Measurements from ENCODE around the gene WDR59. TPM values are rescaled to one million over a fixed set of nuclear protein-coding genes. Genes with fewer than 3 reads are reported as not detected.

The WDR59 gene
- total RNA-seq, 2 donors from 2014 or later, result 105 to 110 TPM

DNA sequence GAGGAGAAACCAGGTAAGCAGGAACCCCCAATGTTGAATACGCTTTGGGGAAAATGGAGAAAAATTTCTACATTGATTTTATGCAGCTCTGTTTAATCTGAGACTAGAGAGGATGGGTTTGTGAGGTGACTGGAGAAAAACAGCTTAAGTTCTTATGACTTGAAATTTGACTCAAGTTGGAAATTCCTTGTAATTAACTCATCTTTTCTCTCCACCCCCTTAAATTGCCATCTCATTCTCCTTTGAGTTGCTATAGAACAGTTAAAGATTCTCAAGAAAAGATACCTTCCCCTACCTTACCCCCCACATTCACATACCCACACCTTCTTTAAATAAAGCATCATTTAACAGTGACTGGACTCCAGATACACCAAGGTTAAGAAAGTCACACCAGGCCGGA, 38.1 kb upstream of the WDR59 start:
- no peak overlapping the region for H3K9ac ChIP-seq (ENCODE audit: extremely low read depth, low read length, poor library complexity, severe bottlenecking)
- TF ChIP-seq, protein P1, sequence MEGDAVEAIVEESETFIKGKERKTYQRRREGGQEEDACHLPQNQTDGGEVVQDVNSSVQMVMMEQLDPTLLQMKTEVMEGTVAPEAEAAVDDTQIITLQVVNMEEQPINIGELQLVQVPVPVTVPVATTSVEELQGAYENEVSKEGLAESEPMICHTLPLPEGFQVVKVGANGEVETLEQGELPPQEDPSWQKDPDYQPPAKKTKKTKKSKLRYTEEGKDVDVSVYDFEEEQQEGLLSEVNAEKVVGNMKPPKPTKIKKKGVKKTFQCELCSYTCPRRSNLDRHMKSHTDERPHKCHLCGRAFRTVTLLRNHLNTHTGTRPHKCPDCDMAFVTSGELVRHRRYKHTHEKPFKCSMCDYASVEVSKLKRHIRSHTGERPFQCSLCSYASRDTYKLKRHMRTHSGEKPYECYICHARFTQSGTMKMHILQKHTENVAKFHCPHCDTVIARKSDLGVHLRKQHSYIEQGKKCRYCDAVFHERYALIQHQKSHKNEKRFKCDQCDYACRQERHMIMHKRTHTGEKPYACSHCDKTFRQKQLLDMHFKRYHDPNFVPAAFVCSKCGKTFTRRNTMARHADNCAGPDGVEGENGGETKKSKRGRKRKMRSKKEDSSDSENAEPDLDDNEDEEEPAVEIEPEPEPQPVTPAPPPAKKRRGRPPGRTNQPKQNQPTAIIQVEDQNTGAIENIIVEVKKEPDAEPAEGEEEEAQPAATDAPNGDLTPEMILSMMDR (conservative IDR thresholded peaks at IDR 0.05), result no peak
- WGBS, 2 experiments (ENCODE audit: insufficient coverage in 1 of 2, insufficient read length in 1 of 2), result 96 to 100% methylated on average over 1 to 2 of the region's 2 CpGs
- H3K36me3 ChIP-seq (ENCODE audit: control insufficient read depth, insufficient read depth, low read length), result peaks cover 20% of the 10 kb centered on the region
- H3K4me1 ChIP-seq (ENCODE audit: control insufficient read depth, insufficient read depth, low read length), result no peaks in the 10 kb centered on the region
- H3K36me3 Mint-ChIP-seq (ENCODE audit: low read depth), result peaks cover 33% of the 10 kb centered on the region
- peaks cover 7% of the 10 kb centered on the region for H3K4me1 Mint-ChIP-seq
- H3K27me3 ChIP-seq (ENCODE audit: control insufficient read depth, insufficient read depth, low read length, poor library complexity, severe bottlenecking), result no peaks in the 10 kb centered on the region
- H3K4me3 Mint-ChIP-seq, result no peak overlapping the region
- no peak overlapping the region for H3K27ac ChIP-seq (ENCODE audit: low read depth, low read length)
- H3K9me3 ChIP-seq (ENCODE audit: control insufficient read depth, low read length), result peaks cover 22% of the 10 kb centered on the region
- H3K9me3 Mint-ChIP-seq, result peaks cover 31% of the 10 kb centered on the region
- no peaks in the 10 kb centered on the region for H3K27me3 Mint-ChIP-seq (ENCODE audit: insufficient read depth)
- peak overlapping the region; percentile 38 for H3K27ac Mint-ChIP-seq
- H3K4me3 ChIP-seq (ENCODE audit: low read length), result no peak overlapping the region
- DNase-seq, result no peak

DNA sequence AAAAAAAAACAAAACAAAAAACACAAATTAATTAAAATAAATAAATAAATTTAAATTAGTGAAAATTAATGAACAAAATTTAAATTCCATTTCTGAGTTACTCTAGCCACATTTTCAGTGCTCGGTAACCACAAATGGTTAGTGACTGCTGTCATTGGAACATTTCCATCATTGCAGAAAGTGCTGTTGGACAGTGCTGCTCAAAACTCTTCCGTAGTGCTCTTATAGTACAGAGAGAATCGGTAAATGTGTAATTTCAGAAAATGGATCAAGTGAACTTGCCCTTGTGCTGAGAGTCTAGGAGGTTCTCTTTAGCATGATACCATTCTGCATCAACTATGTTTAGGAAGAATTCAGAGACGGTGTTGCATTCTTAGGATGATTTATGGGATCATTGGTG, 37.6 kb upstream of the WDR59 start:
- 95 to 100% methylated on average over 4 of the region's 4 CpGs for WGBS, 2 experiments (ENCODE audit: insufficient coverage in 1 of 2, insufficient read length in 1 of 2)
- H3K9me3 Mint-ChIP-seq, result peaks cover 31% of the 10 kb centered on the region
- H3K36me3 Mint-ChIP-seq (ENCODE audit: low read depth), result peaks cover 33% of the 10 kb centered on the region
- H3K9me3 ChIP-seq (ENCODE audit: control insufficient read depth, low read length), result peaks cover 22% of the 10 kb centered on the region
- H3K4me3 ChIP-seq (ENCODE audit: low read length), result no peak overlapping the region
- H3K9ac ChIP-seq (ENCODE audit: extremely low read depth, low read length, poor library complexity, severe bottlenecking), result no peak overlapping the region
- no peaks in the 10 kb centered on the region for H3K27me3 Mint-ChIP-seq (ENCODE audit: insufficient read depth)
- H3K27ac ChIP-seq (ENCODE audit: low read depth, low read length), result no peak overlapping the region
- DNase-seq, result no peak
- no peak overlapping the region for H3K27ac Mint-ChIP-seq
- no peaks in the 10 kb centered on the region for H3K27me3 ChIP-seq (ENCODE audit: control insufficient read depth, insufficient read depth, low read length, poor library complexity, severe bottlenecking)
- TF ChIP-seq, protein P1 (conservative IDR thresholded peaks at IDR 0.05), result no peak
- no peaks in the 10 kb centered on the region for H3K4me1 ChIP-seq (ENCODE audit: control insufficient read depth, insufficient read depth, low read length)
- H3K4me3 Mint-ChIP-seq, result no peak overlapping the region
- H3K36me3 ChIP-seq (ENCODE audit: control insufficient read depth, insufficient read depth, low read length), result peaks cover 20% of the 10 kb centered on the region
- peaks cover 7% of the 10 kb centered on the region for H3K4me1 Mint-ChIP-seq

DNA sequence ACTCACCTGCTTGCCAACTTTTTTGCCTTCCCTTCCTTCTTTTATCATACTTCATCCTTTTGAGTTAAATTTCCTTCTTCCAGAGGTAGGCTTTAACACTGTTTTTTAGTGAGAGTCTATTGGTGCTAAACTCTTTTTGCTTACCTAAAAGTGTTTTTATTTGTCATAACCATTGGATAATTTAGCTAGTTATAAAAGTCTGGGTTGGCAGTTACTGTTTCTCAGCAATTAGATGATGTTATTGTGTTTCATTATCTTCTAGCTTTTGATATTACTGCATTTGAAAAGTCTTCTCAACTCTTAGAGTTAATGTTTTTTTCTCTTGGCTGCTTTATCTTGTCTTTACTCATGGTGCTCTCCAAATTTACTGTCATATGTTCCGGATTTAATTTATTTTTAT, 36.5 kb upstream of the WDR59 start:
- WGBS, 2 experiments (ENCODE audit: insufficient coverage in 1 of 2, insufficient read length in 1 of 2), result 100% methylated on average over 1 of the region's 1 CpG; no CpG with 5 or more reads in 1 of the 2 experiments
- Mint-ChIP-seq H3K4me3 (no peak overlapping the region), H3K27ac (no peak overlapping the region), H3K27me3 (ENCODE audit: insufficient read depth) (no peaks in the 10 kb centered on the region), H3K36me3 (ENCODE audit: low read depth) (peaks cover 33% of the 10 kb centered on the region), H3K4me1 (peaks cover 7% of the 10 kb centered on the region), H3K9me3 (peaks cover 31% of the 10 kb centered on the region)
- no peak overlapping the region for H3K4me3 ChIP-seq (ENCODE audit: low read length)
- no peak overlapping the region for H3K27ac ChIP-seq (ENCODE audit: low read depth, low read length)
- H3K4me1 ChIP-seq (ENCODE audit: control insufficient read depth, insufficient read depth, low read length), result no peaks in the 10 kb centered on the region
- H3K27me3 ChIP-seq (ENCODE audit: control insufficient read depth, insufficient read depth, low read length, poor library complexity, severe bottlenecking), result no peaks in the 10 kb centered on the region
- H3K9me3 ChIP-seq (ENCODE audit: control insufficient read depth, low read length), result peaks cover 22% of the 10 kb centered on the region
- H3K9ac ChIP-seq (ENCODE audit: extremely low read depth, low read length, poor library complexity, severe bottlenecking), result no peak overlapping the region
- TF ChIP-seq, protein P1 (conservative IDR thresholded peaks at IDR 0.05), result no peak
- no peak for DNase-seq
- peaks cover 20% of the 10 kb centered on the region for H3K36me3 ChIP-seq (ENCODE audit: control insufficient read depth, insufficient read depth, low read length)
